GM12801 (cell line): ENCODE results near the gene ADAMTS6.

Source experiments
- TF ChIP-seq, protein P1 (sequence below): IDR thresholded peaks from one replicate; pipeline ENCODE4 v1.5.1; 2011; ENCODE audit warnings: control low read depth; ENCODE audit not compliant: insufficient read length; ENCODE audit errors: extremely low read depth

Gene ADAMTS6

GRCh38 chr5:65163698-65164097, 318.0 kb downstream of the ADAMTS6 start:
- TF ChIP-seq, protein P1, sequence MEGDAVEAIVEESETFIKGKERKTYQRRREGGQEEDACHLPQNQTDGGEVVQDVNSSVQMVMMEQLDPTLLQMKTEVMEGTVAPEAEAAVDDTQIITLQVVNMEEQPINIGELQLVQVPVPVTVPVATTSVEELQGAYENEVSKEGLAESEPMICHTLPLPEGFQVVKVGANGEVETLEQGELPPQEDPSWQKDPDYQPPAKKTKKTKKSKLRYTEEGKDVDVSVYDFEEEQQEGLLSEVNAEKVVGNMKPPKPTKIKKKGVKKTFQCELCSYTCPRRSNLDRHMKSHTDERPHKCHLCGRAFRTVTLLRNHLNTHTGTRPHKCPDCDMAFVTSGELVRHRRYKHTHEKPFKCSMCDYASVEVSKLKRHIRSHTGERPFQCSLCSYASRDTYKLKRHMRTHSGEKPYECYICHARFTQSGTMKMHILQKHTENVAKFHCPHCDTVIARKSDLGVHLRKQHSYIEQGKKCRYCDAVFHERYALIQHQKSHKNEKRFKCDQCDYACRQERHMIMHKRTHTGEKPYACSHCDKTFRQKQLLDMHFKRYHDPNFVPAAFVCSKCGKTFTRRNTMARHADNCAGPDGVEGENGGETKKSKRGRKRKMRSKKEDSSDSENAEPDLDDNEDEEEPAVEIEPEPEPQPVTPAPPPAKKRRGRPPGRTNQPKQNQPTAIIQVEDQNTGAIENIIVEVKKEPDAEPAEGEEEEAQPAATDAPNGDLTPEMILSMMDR, result no peak

DNA sequence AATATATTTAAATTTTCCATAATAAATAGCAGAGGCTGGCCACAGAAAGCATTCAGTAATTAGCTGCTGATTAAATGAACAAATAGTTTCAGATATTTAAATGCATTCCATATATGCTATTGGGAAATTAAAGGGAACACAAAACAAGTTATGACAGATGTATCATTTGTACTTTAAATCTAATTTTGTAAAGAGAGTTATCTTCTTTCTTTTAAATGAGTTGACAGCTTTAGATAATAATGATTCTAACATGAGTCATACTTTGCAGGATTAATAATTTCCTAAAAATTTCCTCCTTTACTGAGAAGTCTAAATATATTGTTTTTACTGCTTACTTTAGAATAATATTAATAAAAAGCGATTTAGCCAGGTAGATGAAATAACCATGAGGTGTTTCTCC, 320.1 kb downstream of the ADAMTS6 start:
- TF ChIP-seq, protein P1, result no peak

DNA sequence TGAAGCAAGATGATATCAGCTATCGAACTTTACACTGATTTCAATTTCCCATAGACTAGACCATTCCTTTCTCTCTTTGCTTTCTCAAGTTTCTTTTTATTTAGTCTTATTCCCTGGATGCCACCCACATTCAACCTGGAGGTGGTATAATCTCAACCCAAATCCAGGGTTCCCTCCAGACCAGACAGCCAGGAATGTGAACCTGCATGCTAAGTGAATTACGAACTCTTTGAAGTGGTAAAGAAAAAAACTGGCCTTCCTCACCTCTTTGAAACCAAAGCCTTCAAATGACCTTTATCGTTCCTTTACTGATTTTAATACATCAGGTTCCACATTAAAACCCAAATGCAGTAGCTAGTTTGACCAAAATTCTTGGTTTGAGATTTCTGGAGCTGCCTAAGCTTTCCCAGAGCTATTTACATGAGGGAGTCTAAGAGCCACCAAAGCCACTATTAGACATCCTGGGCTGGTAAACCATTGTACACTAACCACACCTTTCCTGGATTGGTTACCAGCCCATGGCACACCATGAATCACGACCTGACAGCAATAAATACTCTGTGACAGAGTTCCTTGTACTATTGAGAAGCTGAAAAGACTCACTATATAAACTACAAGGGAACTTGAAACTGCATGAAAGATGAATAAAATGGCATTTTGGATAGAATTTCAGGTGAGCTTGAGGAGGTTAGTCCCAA, 323.7 kb downstream of the ADAMTS6 start:
- TF ChIP-seq, protein P1, result no peak

- TF ChIP-seq, protein P1, result no peak
Observed at GRCh38 chr5:65156933-65157332, 324.8 kb downstream of the ADAMTS6 start.

DNA sequence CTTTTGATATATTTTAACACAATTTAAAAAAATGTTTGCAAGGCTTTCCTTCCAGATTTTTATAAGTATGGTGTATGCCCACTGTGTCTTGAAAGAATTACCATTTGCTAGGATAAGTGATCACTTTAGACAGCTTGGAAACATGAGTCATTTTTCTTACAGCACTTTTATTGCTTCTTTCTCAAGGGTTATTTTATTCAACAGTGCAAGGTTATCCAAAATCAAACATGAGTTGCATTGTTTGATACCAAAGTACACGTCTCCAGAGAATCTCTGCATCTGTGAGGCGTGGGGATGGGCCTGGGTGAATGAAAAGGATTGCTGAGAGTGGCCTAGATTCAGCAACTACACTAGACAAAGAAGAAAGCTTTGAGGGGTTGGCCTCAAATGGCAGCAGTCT, 329.6 kb downstream of the ADAMTS6 start:
- TF ChIP-seq, protein P1, result no peak

GRCh38 chr5:65151614-65152013, 330.1 kb downstream of the ADAMTS6 start:
- TF ChIP-seq, protein P1, result no peak

- TF ChIP-seq, protein P1, result no peak
Observed at GRCh38 chr5:65150599-65151304, 331.0 kb downstream of the ADAMTS6 start.
